Kidney (tissue), 14 donors: ENCODE measurements around the gene LRRC61. TPM values are rescaled to one million over a fixed set of nuclear protein-coding genes. Genes with fewer than 3 reads are reported as not detected.

Source experiments
- DNase-seq, 5 donors: peaks; one replicate each; pipeline ENCODE4 v3.0.0-alpha.2; 2013 to 2020
- FAIRE-seq: peaks from 2 replicates; lab custom pipeline; 2012; peaks lifted over from hg19 to GRCh38; lab: Jason Lieb, UNC
- H3K27ac ChIP-seq, 2 donors: one replicate each; pipeline ENCODE4 v1.7.0; 2013; ENCODE audit warnings: low read depth in 2 of 2, low read length in 2 of 2, inconsistent platforms in 1 of 2
- H3K27me3 ChIP-seq: one replicate; pipeline ENCODE4 v1.7.1; 2013; ENCODE audit warnings: low read length, inconsistent platforms; ENCODE audit not compliant: control insufficient read depth, insufficient read depth
- H3K36me3 ChIP-seq, 3 donors: one replicate each; pipeline versions ENCODE4 v1.7.0 to v1.7.1; 2013; ENCODE audit warnings: low read length in 3 of 3, control low read depth in 1 of 3, inconsistent platforms in 1 of 3; ENCODE audit not compliant: insufficient read depth in 3 of 3, control insufficient read depth in 2 of 3
- H3K4me1 ChIP-seq, 3 donors: one replicate each; pipeline versions ENCODE4 v1.7.0 to v1.7.1; 2013; ENCODE audit warnings: low read length in 3 of 3, inconsistent platforms in 1 of 3, low read depth in 1 of 3; ENCODE audit not compliant: control insufficient read depth in 2 of 3, insufficient read depth in 2 of 3
- H3K4me3 ChIP-seq, 3 donors: one replicate each; pipeline versions ENCODE4 v1.7.0 to v1.8.1; 2013; ENCODE audit warnings: low read length in 3 of 3, control low read depth in 1 of 3, inconsistent platforms in 1 of 3
- H3K9ac ChIP-seq, 3 donors: one replicate each; pipeline versions ENCODE4 v1.7.0 to v1.7.1; 2013; ENCODE audit warnings: low read length in 3 of 3, control low read depth in 1 of 3, inconsistent platforms in 1 of 3
- H3K9me3 ChIP-seq, 3 donors: one replicate each; pipeline versions ENCODE4 v1.7.0 to v1.7.1; 2013; ENCODE audit warnings: low read length in 3 of 3, control low read depth in 1 of 3, inconsistent platforms in 1 of 3; ENCODE audit not compliant: control insufficient read depth in 2 of 3, insufficient read depth in 1 of 3
- CTCF ChIP-seq: IDR thresholded peaks from 3 replicates; pipeline ENCODE4 v1.5.1; 2012; ENCODE audit warnings: mild to moderate bottlenecking, moderate library complexity, borderline replicate concordance; ENCODE audit not compliant: insufficient read depth; ENCODE audit errors: extremely low read depth
- intact Hi-C: fragments of 100-400 bp; cut with DNase I; formaldehyde crosslinking; loops from one replicate; pipeline ENCODE4 v1.11.1; 2022
- polyA plus RNA-seq: library from polyadenylated mRNA; stranded (reverse); fragments of 350-450 nt; fragmentation: Illumina TruSeq; extraction: RNeasy Lipid Tissue Mini Kit (QIAGEN cat#74804); gene quantifications from one replicate; pipeline ENCODE4 v1.2.3, GENCODE V29; 2014; ENCODE audit warnings: low read depth, low replicate concordance; ENCODE audit not compliant: insufficient read depth
- total RNA-seq: library from RNA; stranded (reverse); fragmentation: NEBNext Ultra II Directional; extraction: Animal tissue kit (Norgen Biotek cat#: 25700); gene quantifications from one replicate; pipeline ENCODE4 v1.2.1, GENCODE V29; 2021
- donor health status: control.
- donor health status: control.
- donor health status: control.
- donor health status: control.
- donor health status: control.
- donor health status: DM: yes; HTN: yes; CAD: no.
- donor health status: Normal renal cell carcinoma (clear cell type).

The LRRC61 gene
- total and polyA plus RNA-seq, 2 donors from 2014 or later, result 17.1 to 23.2 TPM

- FAIRE-seq (no peak), DNase-seq (peak in 1 of 5 donors; percentile 54)
- H3K27ac ChIP-seq, result peak overlapping the region in 1 of 2 donors; percentile 36
- H3K36me3 ChIP-seq, result peaks cover 0 to 2% (median 0%) of the 10 kb centered on the region in 3 donors
- no peaks in the 10 kb centered on the region for H3K27me3 ChIP-seq
- H3K4me3 ChIP-seq, result no peak overlapping the region
- no peak overlapping the region for H3K9ac ChIP-seq
- TF ChIP-seq CTCF, result no peak
- intact Hi-C loops, result no loop called here
- H3K9me3 ChIP-seq, result no peaks in the 10 kb centered on the region
- H3K4me1 ChIP-seq, result peaks cover 0 to 31% (median 4%) of the 10 kb centered on the region in 3 donors
Measured at GRCh38 chr7:150342121-150342408, 18.9 kb downstream of the LRRC61 start.

GRCh38 chr7:150343225-150343624, 20.1 kb downstream of the LRRC61 start:
- peaks cover 0 to 2% (median 0%) of the 10 kb centered on the region in 3 donors for H3K36me3 ChIP-seq
- FAIRE-seq (no peak), DNase-seq (no peak)
- TF ChIP-seq CTCF, result no peak
- no peak overlapping the region for H3K4me3 ChIP-seq
- no peaks in the 10 kb centered on the region for H3K9me3 ChIP-seq
- no peak overlapping the region for H3K9ac ChIP-seq
- peaks cover 0 to 31% (median 4%) of the 10 kb centered on the region in 3 donors for H3K4me1 ChIP-seq
- intact Hi-C loops, result no loop called here
- no peaks in the 10 kb centered on the region for H3K27me3 ChIP-seq
- no peak overlapping the region for H3K27ac ChIP-seq

GRCh38 chr7:150344299-150344698, 21.1 kb downstream of the LRRC61 start:
- FAIRE-seq, result no peak

More at GRCh38 chr7:150344299-150344698, 21.1 kb downstream of the LRRC61 start:
- Histone ChIP-seq H3K36me3 (no peaks in the 10 kb centered on the region), H3K4me1 (peaks cover 0 to 22% (median 0%) of the 10 kb centered on the region in 3 donors), H3K9ac (no peak overlapping the region), H3K27me3 (no peaks in the 10 kb centered on the region), H3K9me3 (no peaks in the 10 kb centered on the region), H3K27ac (no peak overlapping the region), H3K4me3 (no peak overlapping the region)
- DNase-seq, result no peak
- TF ChIP-seq CTCF, result no peak
- intact Hi-C loops, result no loop called here
